CD4-positive, alpha-beta T cell treated with Interleukin-6 for 4 hours (primary cell): ENCODE measurements around the gene CDA.

Experiments
- DNase-seq: peaks from one replicate; pipeline ENCODE4 v3.0.0-alpha.2; 2020; ENCODE audit warnings: mixed read lengths

The CDA gene

DNA sequence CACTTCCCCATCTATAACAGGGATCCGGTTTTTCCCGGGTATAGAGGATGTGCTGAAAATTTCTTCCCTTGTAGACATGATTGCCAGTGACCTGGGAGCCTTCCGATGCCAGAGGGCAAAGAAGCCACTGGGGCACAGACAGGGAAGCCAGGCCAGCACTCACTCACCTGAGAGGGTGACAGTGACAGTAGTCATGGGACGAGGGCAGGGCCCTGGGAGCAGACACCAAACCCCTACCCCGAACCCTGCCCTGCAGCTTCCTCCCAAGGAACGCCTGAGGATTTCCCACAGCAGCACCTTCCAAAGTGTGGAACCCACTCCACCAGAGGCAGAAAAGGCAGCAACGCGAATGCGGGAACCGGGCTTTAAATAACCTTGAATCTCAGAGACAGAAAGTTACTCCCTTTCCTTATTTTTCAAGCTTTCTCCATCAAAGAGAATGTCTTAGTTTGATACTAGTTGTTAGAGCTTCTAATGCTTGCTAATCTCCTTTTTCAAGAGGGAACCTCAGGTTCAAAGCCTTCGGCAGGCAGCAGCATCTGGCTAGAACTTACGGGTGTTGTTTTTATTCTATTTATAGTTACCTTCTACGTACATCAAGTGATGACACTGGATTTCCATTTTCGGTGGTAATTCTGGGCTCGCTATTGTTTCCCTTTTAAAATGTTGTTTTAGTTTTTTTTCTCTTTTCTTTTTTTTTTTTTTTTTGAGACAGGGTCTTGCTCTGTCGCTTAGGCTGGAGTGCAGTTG, 69.4 kb downstream of the CDA start:
- DNase-seq: no peak

DNA sequence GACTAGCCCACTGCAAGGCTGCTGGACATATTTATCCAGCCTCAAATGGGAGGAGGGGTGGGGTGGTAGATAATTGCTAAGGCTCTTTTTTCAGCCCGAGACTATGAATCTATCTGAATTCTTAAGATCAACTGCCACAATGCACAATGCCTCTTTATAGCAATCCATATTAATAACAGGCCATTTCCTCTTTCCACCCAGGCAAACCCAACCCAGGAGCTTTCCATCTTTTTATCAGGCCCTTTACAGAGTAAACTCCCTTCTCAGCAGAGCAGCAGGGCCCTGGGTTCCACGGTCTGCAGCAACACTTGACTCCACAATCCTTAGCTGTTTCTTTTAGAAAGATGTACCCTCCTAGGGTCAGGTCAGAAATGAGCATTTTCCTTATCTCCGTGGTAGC, 71.5 kb downstream of the CDA start:
- no peak for DNase-seq

DNA sequence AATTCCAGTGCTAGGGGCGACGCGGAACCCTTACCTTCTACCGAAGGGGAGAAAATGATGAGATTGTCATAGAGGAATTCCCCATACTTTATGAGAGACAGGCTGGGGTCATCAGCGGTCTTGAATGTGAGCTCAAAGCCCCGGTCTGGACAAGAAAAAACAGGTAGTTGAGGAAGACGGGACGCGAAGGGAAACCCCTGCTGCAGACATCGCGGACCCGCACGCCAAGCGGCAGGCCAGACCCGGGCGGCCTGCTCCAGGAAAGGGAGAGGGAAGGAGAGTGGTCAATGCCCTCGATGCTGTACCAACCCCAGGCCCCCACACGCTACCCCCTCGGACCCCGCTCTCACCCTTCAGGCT, 71.9 kb downstream of the CDA start:
- DNase-seq: no peak

DNA sequence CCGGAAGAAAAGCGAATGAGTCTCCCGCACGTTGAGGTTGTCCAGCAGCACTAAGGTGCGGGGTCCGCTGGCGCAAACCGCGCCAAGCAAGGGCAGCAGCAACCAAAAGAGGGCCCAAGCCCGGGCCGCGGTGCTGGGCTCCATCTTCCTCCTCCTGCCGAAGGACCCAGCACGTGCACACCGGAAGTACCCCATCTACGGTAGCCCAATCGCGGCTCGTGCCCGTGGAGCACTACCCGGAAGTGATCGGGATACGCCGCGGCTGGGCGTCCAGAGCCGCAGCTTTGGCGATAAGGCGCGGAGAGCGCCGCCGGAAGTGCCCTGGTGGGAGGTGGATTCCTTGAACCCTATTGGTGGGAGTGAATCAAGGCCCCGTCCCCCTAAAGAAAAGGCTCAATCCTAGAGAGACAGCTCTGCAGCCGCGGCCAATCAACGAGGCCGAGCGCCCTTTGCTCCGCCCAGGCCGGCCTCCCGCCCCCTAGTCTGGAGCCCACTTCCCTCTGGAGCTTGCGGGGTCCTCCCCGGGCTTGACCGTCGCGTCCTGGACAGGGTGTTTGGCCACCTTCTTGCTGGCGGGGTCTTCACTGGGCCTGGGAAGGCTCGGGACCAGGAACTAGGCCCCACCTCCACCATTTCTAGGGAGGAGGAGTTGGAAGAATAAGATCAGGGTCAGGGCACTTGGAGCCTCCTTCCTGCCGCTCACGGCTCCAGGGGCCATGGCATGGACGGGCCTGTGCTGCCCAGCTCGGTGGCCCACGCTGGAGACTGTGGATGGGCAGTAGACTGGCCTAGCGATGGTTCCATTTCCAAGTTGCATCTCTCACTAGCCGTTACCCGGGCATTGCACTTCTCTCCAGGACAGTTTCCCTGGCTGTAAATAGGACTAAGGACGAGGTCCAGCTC, 72.6 kb downstream of the CDA start, which contains the start of gene DDOST:
Gene DDOST, minus strand, starts transcription at position 163 of the 903 bp plus-strand sequence. Its CDS starts 19 bp downstream, at position 144.
- DNase-seq: peak; percentile 97

DNA sequence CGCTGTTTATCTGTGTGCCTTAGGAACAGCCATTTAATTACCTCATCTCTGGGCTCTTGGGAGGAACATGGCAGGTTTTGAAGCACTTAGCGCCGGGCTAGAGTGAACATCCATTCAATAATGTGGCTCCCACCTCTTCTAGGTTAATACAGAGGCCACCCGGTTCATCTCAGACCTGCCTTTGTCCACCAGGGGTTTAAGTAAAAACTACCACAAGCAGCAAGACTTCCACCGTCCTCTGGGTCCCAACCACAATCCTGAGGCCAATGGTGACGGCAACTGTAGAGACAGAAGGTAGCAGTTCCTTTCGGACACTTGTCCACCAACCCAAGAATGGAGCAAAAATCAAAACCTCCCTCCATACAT, 73.2 kb downstream of the CDA start:
- DNase-seq: no peak

DNA sequence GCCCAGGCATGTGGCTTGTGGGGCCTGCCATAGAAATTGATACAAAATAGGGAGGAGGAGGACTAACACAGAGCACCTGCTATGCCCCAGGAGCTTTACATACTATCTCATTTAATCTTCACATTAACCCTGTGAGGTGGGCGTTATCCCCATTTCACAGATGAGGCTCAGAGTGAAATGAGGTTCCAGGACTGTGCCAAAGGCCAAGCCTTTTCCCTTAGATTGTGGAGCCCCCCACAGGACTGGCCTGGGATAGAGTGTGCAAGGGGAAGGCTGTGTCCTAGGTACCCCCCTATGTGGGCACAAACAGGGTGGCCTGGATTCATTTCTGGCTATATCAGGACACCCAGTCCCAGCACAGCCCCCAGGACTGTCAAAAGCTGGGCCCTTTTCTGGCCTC, 74.5 kb downstream of the CDA start:
- no peak for DNase-seq

DNA sequence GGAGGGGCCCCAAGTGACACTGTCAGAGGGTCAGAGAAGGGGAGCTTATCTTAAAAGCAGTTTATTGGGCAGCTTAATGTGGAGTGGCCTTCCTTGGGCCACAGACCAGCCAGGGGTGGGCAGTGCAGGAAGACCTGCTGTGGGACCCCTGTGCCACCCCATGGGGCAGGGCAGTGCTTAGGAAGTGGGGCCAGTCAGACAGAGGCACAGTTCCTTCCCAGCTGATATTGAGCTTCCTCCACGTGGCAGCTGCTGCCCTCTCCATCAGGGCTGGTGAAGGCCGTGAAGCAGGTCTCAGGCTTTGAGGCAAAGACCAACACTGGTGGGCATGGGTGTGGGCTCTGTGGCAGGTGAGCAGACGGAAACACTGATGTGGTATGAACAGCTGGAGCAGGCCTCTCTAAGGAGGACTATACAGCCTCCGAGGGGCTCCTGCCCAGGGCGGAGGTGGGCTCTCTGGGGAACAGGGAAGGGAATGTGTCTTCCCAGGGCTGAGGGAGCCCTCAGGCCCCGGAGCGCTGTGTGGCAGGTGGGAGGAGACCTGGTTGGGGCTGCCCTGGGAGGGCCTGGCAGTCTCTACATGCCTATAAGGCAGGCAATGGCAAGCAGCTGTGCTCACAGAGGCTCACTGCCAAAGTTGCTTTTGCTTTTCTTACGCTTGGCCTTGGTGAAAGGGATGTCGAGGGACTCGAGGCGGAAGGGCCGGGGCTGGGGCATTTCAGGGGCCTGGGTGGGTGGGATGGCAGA, 75.2 kb downstream of the CDA start:
- DNase-seq: no peak

DNA sequence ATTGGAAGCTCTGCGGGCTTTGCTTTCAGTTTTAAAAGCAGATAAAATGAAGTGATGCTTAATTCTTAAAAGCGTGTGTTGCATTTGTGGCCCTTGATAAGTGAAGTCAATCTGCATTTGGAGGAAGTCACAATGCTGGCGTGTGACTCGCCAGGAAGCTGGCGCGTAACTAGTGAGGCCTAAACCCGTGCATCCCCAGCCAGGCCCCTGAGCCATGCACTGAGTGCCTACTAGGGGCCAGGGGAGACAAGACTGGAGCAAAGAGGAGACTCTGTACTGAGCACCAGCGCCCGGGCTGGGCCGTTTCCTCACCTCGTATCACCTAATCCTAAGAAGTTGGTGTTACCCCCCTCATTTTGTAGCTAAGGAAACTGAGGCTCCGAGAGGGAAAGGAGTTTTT, 76.8 kb downstream of the CDA start:
- no peak for DNase-seq

DNA sequence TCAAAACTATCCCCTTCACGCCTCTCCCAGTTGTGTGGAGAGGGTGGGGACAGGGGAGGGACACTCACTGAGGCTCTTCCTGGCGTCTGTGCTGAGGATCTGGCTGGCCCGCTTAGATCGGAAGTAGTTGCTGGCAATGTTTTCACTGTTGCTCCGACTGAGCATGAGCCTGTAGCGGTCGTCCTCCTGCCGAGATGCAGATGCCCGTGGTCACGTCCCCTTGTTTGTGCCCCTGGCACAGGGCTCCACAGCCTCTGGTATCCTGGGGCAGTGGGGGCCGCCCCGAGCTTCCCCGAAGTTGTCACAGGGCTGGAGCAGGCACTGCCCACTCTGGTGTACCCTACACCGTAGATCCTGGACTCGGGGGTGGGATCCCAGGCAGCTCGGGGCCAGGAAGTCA, 77.2 kb downstream of the CDA start:
- no peak for DNase-seq

DNA sequence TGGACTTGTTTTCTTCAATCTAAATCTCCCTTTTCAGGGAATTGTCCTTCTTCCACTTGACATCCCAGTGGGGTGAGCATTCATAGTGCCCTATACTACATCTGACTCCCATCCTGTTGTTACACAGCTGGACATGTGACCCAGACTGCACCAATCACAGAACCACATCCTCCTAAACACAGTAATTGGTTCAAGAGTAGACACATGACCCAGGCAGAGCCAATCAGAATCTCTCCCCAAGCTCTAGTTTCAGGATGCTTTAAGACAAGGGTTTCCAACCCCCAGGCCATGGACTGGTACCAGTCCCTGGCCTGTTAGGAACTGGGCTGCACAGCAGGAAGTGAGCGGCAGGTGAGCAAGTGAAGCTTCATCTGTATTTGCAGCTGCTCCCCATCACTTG, 77.9 kb downstream of the CDA start:
- no peak for DNase-seq
